Measurements from ENCODE around the gene FAM210B. TPM values are rescaled to one million over a fixed set of nuclear protein-coding genes. Genes with fewer than 3 reads are reported as not detected.

FAM210B gene
- total and polyA plus RNA-seq, 2 of the 13 experiments (the other 11 are each of a cell fraction or from before 2014, with no cell fraction given): 75.9 to 107 TPM

GRCh38 chr20:56359212-56360132 is 698 bp downstream of the FAM210B start:
- FAIRE-seq (peak; percentile 4), ATAC-seq (peak; percentile 81), DNase-seq (ENCODE audit: low spot score) (peak; percentile 79)
- in situ Hi-C loops (cut with HindIII; ENCODE audit: extremely low pct_ligation_motif_present, low pct_unique_long_range_greater_than_20kb) (loop anchor here (10.0 kb wide), 1 partner anchor 115 kb away; the partner anchor contains the start of gene MC3R), intact Hi-C loops (cut with micrococcal nuclease; ENCODE audit: unreplicated experiment) (loop anchor here (1.0 kb wide), 1 partner anchor 33 kb away; the partner anchor contains the start of genes AURKA and CSTF1)
- Histone ChIP-seq H3K79me2 (ENCODE audit: insufficient read depth, low read length) (peaks cover 11% of the 10 kb centered on the region), H3K36me3 (replicated peaks in 1 of 2; ENCODE audit: control insufficient read depth in 1 of 2, insufficient read depth in 2 of 2, low read length in 2 of 2) (peaks cover 1 to 4% of the 10 kb centered on the region in 2 experiments; a peak in 2 of 5 replicates), H3K27ac (ENCODE audit: extremely low read length, insufficient read depth, low read length) (peak overlapping the region; percentile 76), H3K4me2 (ENCODE audit: low read depth, low read length) (peak overlapping the region; percentile 92), H3K9me3 (ENCODE audit: low read length) (no peaks in the 10 kb centered on the region), H3K4me3 (replicated peaks in 1 of 3; ENCODE audit: insufficient read depth in 1 of 3, low read depth in 2 of 3, low read length in 3 of 3) (peak overlapping the region; percentile 83 to 94 (median 93)), H3K9ac (ENCODE audit: insufficient read depth, low read depth, low read length) (peak overlapping the region; percentile 93), H2AFZ (ENCODE audit: low read length) (peak overlapping the region; percentile 16), H4K20me1 (ENCODE audit: insufficient read depth, low read length) (peaks cover 3% of the 10 kb centered on the region; the same call in 1 of the 2 replicates), H3K27me3 (ENCODE audit: control insufficient read depth in 1 of 2, insufficient read depth in 2 of 2, low read length in 2 of 2) (no peaks in the 10 kb centered on the region; a peak in 1 of 5 replicates), H3K4me1 (ENCODE audit: insufficient read depth, low read length) (peaks cover 29% of the 10 kb centered on the region)
- ChIA-PET CTCF (ENCODE audit: low intra/inter-chr PET ratio, low total read pairs) (no interaction called here), POLR2A (interaction anchor here (0.7 to 5.9 kb wide), 15 partner anchors 9 to 888 kb away, joined by 3 to 91 read pairs (median 3); partner anchors contain the start of genes AURKA, CASS4 and CSTF1)
- under 1% methylated on average over 38 of the region's 51 CpGs for WGBS (ENCODE audit: low lambda C conversion rate)
- TSS peak; percentile 93 for BruUV-seq (replicated peaks)
- TF ChIP-seq IKZF5 (CRISPR knock-in tag; IDR thresholded peaks at IDR 0.05): no peak; the same call in none of the 2 replicates
- peak; percentile 35; the same call in 1 of the 2 replicates for TF ChIP-seq MED13 (CRISPR knock-in tag; IDR thresholded peaks at IDR 0.05)
- no peak for TF ChIP-seq ZBTB1 (CRISPR knock-in tag; IDR thresholded peaks at IDR 0.05; ENCODE audit: borderline replicate concordance)
- TF ChIP-seq LBX2 (CRISPR knock-in tag; IDR thresholded peaks at IDR 0.05; ENCODE audit: borderline replicate concordance): no peak
- TF ChIP-seq THYN1 (CRISPR knock-in tag; IDR thresholded peaks at IDR 0.05; ENCODE audit: borderline replicate concordance, low read depth): peak; percentile 85; the same call in 1 of the 2 replicates
- no peak for TF ChIP-seq RAD51 (IDR thresholded peaks at IDR 0.05; ENCODE audit: borderline replicate concordance)
- TF ChIP-seq E2F2 (CRISPR knock-in tag; IDR thresholded peaks at IDR 0.05; ENCODE audit: borderline replicate concordance): 0 out of 2 replicates have a peak, but pooled peaks have one; percentile 24
- TF ChIP-seq ZNF687 (CRISPR knock-in tag; IDR thresholded peaks at IDR 0.05): peak; percentile 88
- 0 out of 2 replicates have a peak, but pooled peaks have one; percentile 10 for TF ChIP-seq ZBTB38 (CRISPR knock-in tag; IDR thresholded peaks at IDR 0.05)
- TF ChIP-seq TBX3 (IDR thresholded peaks at IDR 0.05; ENCODE audit: borderline replicate concordance): no peak
- TF ChIP-seq NFATC3 (CRISPR knock-in tag; IDR thresholded peaks at IDR 0.05): peak; percentile 89; the same call in 1 of the 2 replicates
- no peak for TF ChIP-seq PCBP2 (optimal IDR thresholded peaks at IDR 0.05; ENCODE audit: low read depth, low read length, poor library complexity, severe bottlenecking)
- no peak for TF ChIP-seq FOXA1 (IDR thresholded peaks at IDR 0.05)
- peak; percentile 42; the same call in 1 of the 2 replicates for TF ChIP-seq FOXA1 (CRISPR knock-in tag; IDR thresholded peaks at IDR 0.05)
- peak; percentile 79; the same call in 1 of the 2 replicates for TF ChIP-seq ZNF598 (CRISPR knock-in tag; IDR thresholded peaks at IDR 0.05; ENCODE audit: borderline replicate concordance)
